ENCODE results near the gene DCANP1.

DCANP1 gene

DNA sequence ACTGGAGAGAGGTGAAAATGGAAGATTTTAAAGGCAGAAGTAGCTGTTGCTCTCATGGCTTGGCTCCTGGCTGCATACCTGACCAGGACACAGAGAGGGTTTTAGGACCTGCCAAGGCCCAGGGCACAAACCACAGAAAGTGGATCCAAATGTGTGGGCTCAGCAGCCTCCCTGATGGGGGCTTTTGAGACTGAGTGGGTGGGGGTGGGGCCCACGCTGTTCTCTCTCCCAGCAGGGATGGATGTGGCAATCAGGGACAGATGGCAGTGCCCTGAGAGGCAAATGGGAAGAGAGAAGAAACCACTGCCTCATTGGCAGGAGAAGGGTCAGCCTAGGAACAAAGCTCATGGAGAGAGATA, 39.9 kb upstream of the DCANP1 start:
- TF ChIP-seq, protein P1, sequence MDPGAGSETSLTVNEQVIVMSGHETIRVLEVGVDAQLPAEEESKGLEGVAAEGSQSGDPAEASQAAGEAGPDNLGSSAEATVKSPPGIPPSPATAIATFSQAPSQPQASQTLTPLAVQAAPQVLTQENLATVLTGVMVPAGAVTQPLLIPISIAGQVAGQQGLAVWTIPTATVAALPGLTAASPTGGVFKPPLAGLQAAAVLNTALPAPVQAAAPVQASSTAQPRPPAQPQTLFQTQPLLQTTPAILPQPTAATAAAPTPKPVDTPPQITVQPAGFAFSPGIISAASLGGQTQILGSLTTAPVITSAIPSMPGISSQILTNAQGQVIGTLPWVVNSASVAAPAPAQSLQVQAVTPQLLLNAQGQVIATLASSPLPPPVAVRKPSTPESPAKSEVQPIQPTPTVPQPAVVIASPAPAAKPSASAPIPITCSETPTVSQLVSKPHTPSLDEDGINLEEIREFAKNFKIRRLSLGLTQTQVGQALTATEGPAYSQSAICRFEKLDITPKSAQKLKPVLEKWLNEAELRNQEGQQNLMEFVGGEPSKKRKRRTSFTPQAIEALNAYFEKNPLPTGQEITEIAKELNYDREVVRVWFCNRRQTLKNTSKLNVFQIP (CRISPR knock-in tag; IDR thresholded peaks at IDR 0.05; ENCODE audit: borderline replicate concordance, low read depth), result no peak
- TF ChIP-seq, protein P2, sequence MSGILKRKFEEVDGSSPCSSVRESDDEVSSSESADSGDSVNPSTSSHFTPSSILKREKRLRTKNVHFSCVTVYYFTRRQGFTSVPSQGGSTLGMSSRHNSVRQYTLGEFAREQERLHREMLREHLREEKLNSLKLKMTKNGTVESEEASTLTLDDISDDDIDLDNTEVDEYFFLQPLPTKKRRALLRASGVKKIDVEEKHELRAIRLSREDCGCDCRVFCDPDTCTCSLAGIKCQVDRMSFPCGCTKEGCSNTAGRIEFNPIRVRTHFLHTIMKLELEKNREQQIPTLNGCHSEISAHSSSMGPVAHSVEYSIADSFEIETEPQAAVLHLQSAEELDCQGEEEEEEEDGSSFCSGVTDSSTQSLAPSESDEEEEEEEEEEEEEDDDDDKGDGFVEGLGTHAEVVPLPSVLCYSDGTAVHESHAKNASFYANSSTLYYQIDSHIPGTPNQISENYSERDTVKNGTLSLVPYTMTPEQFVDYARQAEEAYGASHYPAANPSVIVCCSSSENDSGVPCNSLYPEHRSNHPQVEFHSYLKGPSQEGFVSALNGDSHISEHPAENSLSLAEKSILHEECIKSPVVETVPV (CRISPR knock-in tag; IDR thresholded peaks at IDR 0.05), result no peak
- TF ChIP-seq ZFP3 (CRISPR knock-in tag; IDR thresholded peaks at IDR 0.05) (no peak), CSDC2 (CRISPR knock-in tag; IDR thresholded peaks at IDR 0.05) (no peak), TOX (CRISPR knock-in tag; IDR thresholded peaks at IDR 0.05; ENCODE audit: borderline replicate concordance) (no peak), OSR1 (CRISPR knock-in tag; IDR thresholded peaks at IDR 0.05) (no peak), GLIS3 (CRISPR knock-in tag; IDR thresholded peaks at IDR 0.05) (no peak), ZNF565 (CRISPR knock-in tag; conservative IDR thresholded peaks at IDR 0.05; ENCODE audit: low read depth) (no peak), ZC3H10 (CRISPR knock-in tag; IDR thresholded peaks at IDR 0.05) (no peak)
- TF ChIP-seq, protein P3, sequence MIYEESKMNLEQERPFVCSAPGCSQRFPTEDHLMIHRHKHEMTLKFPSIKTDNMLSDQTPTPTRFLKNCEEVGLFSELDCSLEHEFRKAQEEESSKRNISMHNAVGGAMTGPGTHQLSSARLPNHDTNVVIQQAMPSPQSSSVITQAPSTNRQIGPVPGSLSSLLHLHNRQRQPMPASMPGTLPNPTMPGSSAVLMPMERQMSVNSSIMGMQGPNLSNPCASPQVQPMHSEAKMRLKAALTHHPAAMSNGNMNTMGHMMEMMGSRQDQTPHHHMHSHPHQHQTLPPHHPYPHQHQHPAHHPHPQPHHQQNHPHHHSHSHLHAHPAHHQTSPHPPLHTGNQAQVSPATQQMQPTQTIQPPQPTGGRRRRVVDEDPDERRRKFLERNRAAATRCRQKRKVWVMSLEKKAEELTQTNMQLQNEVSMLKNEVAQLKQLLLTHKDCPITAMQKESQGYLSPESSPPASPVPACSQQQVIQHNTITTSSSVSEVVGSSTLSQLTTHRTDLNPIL (CRISPR knock-in tag; IDR thresholded peaks at IDR 0.05; ENCODE audit: low read depth), result no peak
- no peak for ATAC-seq

DNA sequence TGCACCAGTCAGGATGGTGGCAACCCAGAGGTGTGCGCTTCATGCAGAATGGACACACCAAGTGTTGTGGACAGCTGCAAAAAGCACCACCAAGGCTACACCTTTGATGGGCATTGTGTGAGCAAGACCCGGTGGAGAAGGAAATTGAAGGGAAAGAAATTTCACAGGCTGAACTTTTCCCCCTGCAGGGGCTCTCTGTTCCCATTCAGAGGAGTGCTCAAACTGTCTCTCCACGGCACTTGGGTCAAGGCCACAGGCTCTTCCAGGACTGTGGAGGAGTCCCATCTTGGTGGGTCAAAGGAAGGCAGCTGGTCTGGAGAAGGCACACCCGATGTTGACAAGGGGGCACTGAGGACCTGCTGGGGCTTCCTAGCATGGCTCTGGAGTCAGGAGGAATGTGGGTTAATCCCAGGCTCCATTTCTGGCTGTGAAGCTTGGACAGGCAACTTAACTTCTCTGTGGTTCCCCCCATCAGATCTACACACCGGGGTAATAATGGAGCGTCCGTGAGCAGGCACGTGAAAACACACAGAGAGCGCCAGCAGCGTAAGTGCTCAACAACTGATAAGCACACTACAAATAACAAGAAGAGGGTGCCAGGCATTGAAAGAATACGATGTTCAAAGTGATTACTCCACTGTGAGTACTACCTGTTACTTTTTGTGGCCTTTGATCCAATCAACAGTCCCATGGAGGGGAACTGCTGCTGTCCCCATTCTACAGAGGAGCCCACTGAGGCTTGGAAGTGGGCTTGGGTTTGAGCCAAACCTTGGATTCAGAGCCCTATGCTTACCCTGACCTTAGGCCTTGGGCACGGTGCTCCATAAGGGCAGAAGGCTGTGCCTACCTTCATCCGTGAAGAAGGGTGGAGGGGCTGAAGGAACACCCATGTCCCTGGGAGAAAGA, 39.2 kb upstream of the DCANP1 start:
- no peak for ATAC-seq
- TF ChIP-seq TCF4 (CRISPR knock-in tag; IDR thresholded peaks at IDR 0.05; ENCODE audit: borderline replicate concordance) (no peak), ZC3H10 (CRISPR knock-in tag; IDR thresholded peaks at IDR 0.05) (no peak), ZFP3 (CRISPR knock-in tag; IDR thresholded peaks at IDR 0.05) (no peak)

DNA sequence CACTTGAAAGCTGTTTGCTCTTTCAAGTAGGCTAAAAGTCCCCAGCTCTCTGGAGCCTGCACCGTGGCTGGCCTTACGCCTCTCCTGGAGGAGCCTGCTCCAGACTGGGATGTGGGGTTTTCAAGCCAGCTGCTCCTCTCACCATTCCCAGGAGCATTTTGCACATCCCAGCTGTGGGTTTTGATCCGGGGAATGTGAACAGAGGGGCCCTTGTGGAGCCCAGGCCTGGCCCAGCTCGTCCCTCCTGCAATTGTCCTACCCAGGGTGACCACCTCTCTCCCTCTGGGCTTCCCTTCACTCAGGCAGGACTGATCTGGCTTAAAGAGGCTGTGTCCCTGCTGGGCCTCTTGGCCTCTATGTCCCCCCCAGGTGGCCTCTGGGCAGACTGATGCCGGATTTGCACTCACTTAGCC, 37.5 kb upstream of the DCANP1 start:
- no peak for TF ChIP-seq ZFP30 (CRISPR knock-in tag; IDR thresholded peaks at IDR 0.05)
- TF ChIP-seq, protein P1 (CRISPR knock-in tag; IDR thresholded peaks at IDR 0.05; ENCODE audit: borderline replicate concordance, low read depth), result no peak
- TF ChIP-seq RARB (CRISPR knock-in tag; IDR thresholded peaks at IDR 0.05), result no peak
- no peak for TF ChIP-seq ESRRG (CRISPR knock-in tag; IDR thresholded peaks at IDR 0.05)
- TF ChIP-seq, protein P3 (CRISPR knock-in tag; IDR thresholded peaks at IDR 0.05; ENCODE audit: low read depth), result no peak
- TF ChIP-seq GLIS3 (CRISPR knock-in tag; IDR thresholded peaks at IDR 0.05), result no peak
- TF ChIP-seq ZNF8 (CRISPR knock-in tag; IDR thresholded peaks at IDR 0.05), result no peak
- TF ChIP-seq, protein P2 (CRISPR knock-in tag; IDR thresholded peaks at IDR 0.05), result no peak
- TF ChIP-seq TCF4 (CRISPR knock-in tag; IDR thresholded peaks at IDR 0.05; ENCODE audit: borderline replicate concordance), result no peak
- TF ChIP-seq, protein P4, sequence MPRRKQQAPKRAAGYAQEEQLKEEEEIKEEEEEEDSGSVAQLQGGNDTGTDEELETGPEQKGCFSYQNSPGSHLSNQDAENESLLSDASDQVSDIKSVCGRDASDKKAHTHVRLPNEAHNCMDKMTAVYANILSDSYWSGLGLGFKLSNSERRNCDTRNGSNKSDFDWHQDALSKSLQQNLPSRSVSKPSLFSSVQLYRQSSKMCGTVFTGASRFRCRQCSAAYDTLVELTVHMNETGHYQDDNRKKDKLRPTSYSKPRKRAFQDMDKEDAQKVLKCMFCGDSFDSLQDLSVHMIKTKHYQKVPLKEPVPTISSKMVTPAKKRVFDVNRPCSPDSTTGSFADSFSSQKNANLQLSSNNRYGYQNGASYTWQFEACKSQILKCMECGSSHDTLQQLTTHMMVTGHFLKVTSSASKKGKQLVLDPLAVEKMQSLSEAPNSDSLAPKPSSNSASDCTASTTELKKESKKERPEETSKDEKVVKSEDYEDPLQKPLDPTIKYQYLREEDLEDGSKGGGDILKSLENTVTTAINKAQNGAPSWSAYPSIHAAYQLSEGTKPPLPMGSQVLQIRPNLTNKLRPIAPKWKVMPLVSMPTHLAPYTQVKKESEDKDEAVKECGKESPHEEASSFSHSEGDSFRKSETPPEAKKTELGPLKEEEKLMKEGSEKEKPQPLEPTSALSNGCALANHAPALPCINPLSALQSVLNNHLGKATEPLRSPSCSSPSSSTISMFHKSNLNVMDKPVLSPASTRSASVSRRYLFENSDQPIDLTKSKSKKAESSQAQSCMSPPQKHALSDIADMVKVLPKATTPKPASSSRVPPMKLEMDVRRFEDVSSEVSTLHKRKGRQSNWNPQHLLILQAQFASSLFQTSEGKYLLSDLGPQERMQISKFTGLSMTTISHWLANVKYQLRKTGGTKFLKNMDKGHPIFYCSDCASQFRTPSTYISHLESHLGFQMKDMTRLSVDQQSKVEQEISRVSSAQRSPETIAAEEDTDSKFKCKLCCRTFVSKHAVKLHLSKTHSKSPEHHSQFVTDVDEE (CRISPR knock-in tag; IDR thresholded peaks at IDR 0.05), result no peak
- no peak for TF ChIP-seq PPARA (CRISPR knock-in tag; IDR thresholded peaks at IDR 0.05; ENCODE audit: borderline replicate concordance)
- TF ChIP-seq, protein P5, sequence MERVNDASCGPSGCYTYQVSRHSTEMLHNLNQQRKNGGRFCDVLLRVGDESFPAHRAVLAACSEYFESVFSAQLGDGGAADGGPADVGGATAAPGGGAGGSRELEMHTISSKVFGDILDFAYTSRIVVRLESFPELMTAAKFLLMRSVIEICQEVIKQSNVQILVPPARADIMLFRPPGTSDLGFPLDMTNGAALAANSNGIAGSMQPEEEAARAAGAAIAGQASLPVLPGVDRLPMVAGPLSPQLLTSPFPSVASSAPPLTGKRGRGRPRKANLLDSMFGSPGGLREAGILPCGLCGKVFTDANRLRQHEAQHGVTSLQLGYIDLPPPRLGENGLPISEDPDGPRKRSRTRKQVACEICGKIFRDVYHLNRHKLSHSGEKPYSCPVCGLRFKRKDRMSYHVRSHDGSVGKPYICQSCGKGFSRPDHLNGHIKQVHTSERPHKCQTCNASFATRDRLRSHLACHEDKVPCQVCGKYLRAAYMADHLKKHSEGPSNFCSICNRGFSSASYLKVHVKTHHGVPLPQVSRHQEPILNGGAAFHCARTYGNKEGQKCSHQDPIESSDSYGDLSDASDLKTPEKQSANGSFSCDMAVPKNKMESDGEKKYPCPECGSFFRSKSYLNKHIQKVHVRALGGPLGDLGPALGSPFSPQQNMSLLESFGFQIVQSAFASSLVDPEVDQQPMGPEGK (CRISPR knock-in tag; IDR thresholded peaks at IDR 0.05; ENCODE audit: borderline replicate concordance), result no peak
- TF ChIP-seq OSR1 (CRISPR knock-in tag; IDR thresholded peaks at IDR 0.05), result no peak
- TF ChIP-seq ARNTL (CRISPR knock-in tag; IDR thresholded peaks at IDR 0.05; ENCODE audit: borderline replicate concordance, low read depth), result no peak
- no peak for TF ChIP-seq CSDC2 (CRISPR knock-in tag; IDR thresholded peaks at IDR 0.05)
- TF ChIP-seq BACH2 (CRISPR knock-in tag; IDR thresholded peaks at IDR 0.05; ENCODE audit: borderline replicate concordance), result no peak
- no peak for TF ChIP-seq SNAI2 (CRISPR knock-in tag; IDR thresholded peaks at IDR 0.05)
- no peak for TF ChIP-seq ZC3H10 (CRISPR knock-in tag; IDR thresholded peaks at IDR 0.05)
- no peak for TF ChIP-seq ISL1 (CRISPR knock-in tag; IDR thresholded peaks at IDR 0.05)
- no peak for ATAC-seq

Data from SK-N-SH treated with all-trans-retinoic acid at 6 μM for 48 hours (cell line).